ENCODE data around the gene TCN2.
"Not testable (repeated sequence)": the region's sequence is repeated elsewhere in the genome, so short reads cannot be mapped to it uniquely, and the experiment has no call there.

Gene TCN2

GRCh38 chr22:30611197-30611596 is 4.2 kb downstream of the TCN2 start:
- Histone ChIP-seq H3K36me3 (ENCODE audit: control insufficient read depth in 2 of 2, insufficient read depth in 2 of 2, low read length in 2 of 2) (peaks cover 4 to 13% of the 10 kb centered on the region in 2 donors), H3K9ac (ENCODE audit: low read length in 2 of 2) (no peak overlapping the region), H3K4me1 (ENCODE audit: control insufficient read depth, insufficient read depth, low read length) (peaks cover 16% of the 10 kb centered on the region), H3K4me3 (ENCODE audit: low read length in 2 of 2) (no peak overlapping the region), H3K27me3 (ENCODE audit: control insufficient read depth in 1 of 2, insufficient read depth in 2 of 2, low read length in 2 of 2) (no peaks in the 10 kb centered on the region), H3K27ac (ENCODE audit: low read length) (no peak overlapping the region), H3K9me3 (ENCODE audit: control insufficient read depth in 2 of 2, low read length in 2 of 2) (no peaks in the 10 kb centered on the region)

GRCh38 chr22:30612789-30613188 is 5.8 kb downstream of the TCN2 start:
- no peak overlapping the region for H3K4me3 ChIP-seq (ENCODE audit: low read length in 2 of 2)
- H3K36me3 ChIP-seq (ENCODE audit: control insufficient read depth in 2 of 2, insufficient read depth in 2 of 2, low read length in 2 of 2) = peaks cover 4 to 15% of the 10 kb centered on the region in 2 donors
- peaks cover 9% of the 10 kb centered on the region for H3K4me1 ChIP-seq (ENCODE audit: control insufficient read depth, insufficient read depth, low read length)
- H3K9me3 ChIP-seq (ENCODE audit: control insufficient read depth in 2 of 2, low read length in 2 of 2) = no peaks in the 10 kb centered on the region
- no peak overlapping the region for H3K9ac ChIP-seq (ENCODE audit: low read length in 2 of 2)
- no peak overlapping the region for H3K27ac ChIP-seq (ENCODE audit: low read length)
- H3K27me3 ChIP-seq (ENCODE audit: control insufficient read depth in 1 of 2, insufficient read depth in 2 of 2, low read length in 2 of 2) = no peaks in the 10 kb centered on the region

- Histone ChIP-seq H3K9ac (ENCODE audit: low read length in 2 of 2) (no peak overlapping the region), H3K9me3 (ENCODE audit: control insufficient read depth in 2 of 2, low read length in 2 of 2) (no peaks in the 10 kb centered on the region), H3K4me1 (ENCODE audit: control insufficient read depth, insufficient read depth, low read length) (peaks cover 6% of the 10 kb centered on the region), H3K27me3 (ENCODE audit: control insufficient read depth in 1 of 2, insufficient read depth in 2 of 2, low read length in 2 of 2) (no peaks in the 10 kb centered on the region), H3K36me3 (ENCODE audit: control insufficient read depth in 2 of 2, insufficient read depth in 2 of 2, low read length in 2 of 2) (peaks cover 4 to 20% of the 10 kb centered on the region in 2 donors), H3K27ac (ENCODE audit: low read length) (no peak overlapping the region), H3K4me3 (ENCODE audit: low read length in 2 of 2) (no peak overlapping the region)
Observed at GRCh38 chr22:30614268-30614667, 7.3 kb downstream of the TCN2 start.

- no peak overlapping the region for H3K9ac ChIP-seq (ENCODE audit: low read length in 2 of 2)
- peaks cover 4 to 20% of the 10 kb centered on the region in 2 donors for H3K36me3 ChIP-seq (ENCODE audit: control insufficient read depth in 2 of 2, insufficient read depth in 2 of 2, low read length in 2 of 2)
- H3K27ac ChIP-seq (ENCODE audit: low read length) = no peak overlapping the region
Observed at GRCh38 chr22:30614879-30615278, 7.9 kb downstream of the TCN2 start.

GRCh38 chr22:30615543-30615954 is 8.6 kb downstream of the TCN2 start:
- H3K27me3 ChIP-seq (ENCODE audit: control insufficient read depth in 1 of 2, insufficient read depth in 2 of 2, low read length in 2 of 2) = no peaks in the 10 kb centered on the region
- H3K9me3 ChIP-seq (ENCODE audit: control insufficient read depth in 2 of 2, low read length in 2 of 2) = no peaks in the 10 kb centered on the region
- H3K27ac ChIP-seq (ENCODE audit: low read length) = no peak overlapping the region
- H3K36me3 ChIP-seq (ENCODE audit: control insufficient read depth in 2 of 2, insufficient read depth in 2 of 2, low read length in 2 of 2) = peaks cover 4 to 20% of the 10 kb centered on the region in 2 donors
- no peaks in the 10 kb centered on the region for H3K4me1 ChIP-seq (ENCODE audit: control insufficient read depth, insufficient read depth, low read length)
- H3K9ac ChIP-seq (ENCODE audit: low read length in 2 of 2) = no peak overlapping the region
- H3K4me3 ChIP-seq (ENCODE audit: low read length in 2 of 2) = no peak overlapping the region

More at GRCh38 chr22:30614879-30615278, 7.9 kb downstream of the TCN2 start:
- H3K27me3 ChIP-seq (ENCODE audit: control insufficient read depth in 1 of 2, insufficient read depth in 2 of 2, low read length in 2 of 2) = no peaks in the 10 kb centered on the region
- H3K4me3 ChIP-seq (ENCODE audit: low read length in 2 of 2) = no peak overlapping the region
- H3K4me1 ChIP-seq (ENCODE audit: control insufficient read depth, insufficient read depth, low read length) = peaks cover 2% of the 10 kb centered on the region
- no peaks in the 10 kb centered on the region for H3K9me3 ChIP-seq (ENCODE audit: control insufficient read depth in 2 of 2, low read length in 2 of 2)

DNA sequence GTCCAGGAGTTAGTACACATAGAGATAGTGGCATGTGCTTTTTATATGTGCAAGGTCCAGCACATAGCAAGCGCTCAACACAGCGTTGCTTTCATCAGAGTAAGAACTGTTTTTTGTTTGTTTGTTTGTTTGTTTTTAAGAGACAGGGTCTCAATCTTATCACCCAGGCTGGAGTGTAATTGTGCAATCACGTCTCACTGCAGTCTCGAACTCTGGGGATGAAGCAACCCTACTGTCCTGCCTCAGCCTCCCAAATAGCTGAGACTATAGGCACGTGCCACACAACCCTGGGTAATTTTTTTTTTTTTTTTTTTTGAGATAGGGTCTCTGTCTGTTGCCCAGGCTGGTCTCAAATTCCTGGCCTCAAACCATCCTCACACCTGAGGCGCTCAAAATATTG is 10.8 kb downstream of the TCN2 start:
- no peak overlapping the region for H3K27ac ChIP-seq (ENCODE audit: low read length)
- peaks cover 0 to 17% of the 10 kb centered on the region in 2 donors for H3K36me3 ChIP-seq (ENCODE audit: control insufficient read depth in 2 of 2, insufficient read depth in 2 of 2, low read length in 2 of 2)
- H3K27me3 ChIP-seq (ENCODE audit: control insufficient read depth in 1 of 2, insufficient read depth in 2 of 2, low read length in 2 of 2) = no peaks in the 10 kb centered on the region
- H3K4me1 ChIP-seq (ENCODE audit: control insufficient read depth, insufficient read depth, low read length) = no peaks in the 10 kb centered on the region
- no peak overlapping the region for H3K4me3 ChIP-seq (ENCODE audit: low read length in 2 of 2)
- H3K9ac ChIP-seq (ENCODE audit: low read length in 2 of 2) = no peak overlapping the region
- no peaks in the 10 kb centered on the region for H3K9me3 ChIP-seq (ENCODE audit: control insufficient read depth in 2 of 2, low read length in 2 of 2)

DNA sequence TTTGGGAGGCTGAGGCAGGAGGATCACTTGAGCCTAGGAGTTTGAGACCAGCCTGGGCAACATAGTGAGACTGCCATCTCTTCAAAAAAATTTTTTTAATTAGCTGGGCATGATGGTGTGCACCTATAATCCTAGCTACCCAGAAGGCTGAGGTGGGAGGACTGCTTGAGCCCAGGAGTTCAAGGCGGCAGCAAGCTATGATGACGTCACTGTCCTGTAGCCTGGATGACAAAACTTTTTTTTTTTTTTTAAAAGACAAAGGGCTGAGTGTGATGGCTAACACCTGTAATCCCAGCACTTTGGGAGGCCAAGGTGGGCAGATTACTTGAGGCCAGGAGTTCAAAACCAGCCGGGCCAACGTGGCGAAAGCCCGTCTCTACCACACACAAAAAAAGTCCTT is 12.9 kb downstream of the TCN2 start:
- H3K36me3 ChIP-seq (ENCODE audit: control insufficient read depth in 2 of 2, insufficient read depth in 2 of 2, low read length in 2 of 2) = peaks cover 0 to 14% of the 10 kb centered on the region in 2 donors
- not testable (repeated sequence) for H3K27ac ChIP-seq (ENCODE audit: low read length); H3K9ac ChIP-seq (ENCODE audit: low read length in 2 of 2); H3K4me1 ChIP-seq (ENCODE audit: control insufficient read depth, insufficient read depth, low read length); H3K27me3 ChIP-seq (ENCODE audit: control insufficient read depth in 1 of 2, insufficient read depth in 2 of 2, low read length in 2 of 2); H3K4me3 ChIP-seq (ENCODE audit: low read length in 2 of 2); H3K9me3 ChIP-seq (ENCODE audit: control insufficient read depth in 2 of 2, low read length in 2 of 2)

GRCh38 chr22:30626413-30626812 is 19.4 kb downstream of the TCN2 start:
- Histone ChIP-seq H3K36me3 (ENCODE audit: control insufficient read depth in 2 of 2, insufficient read depth in 2 of 2, low read length in 2 of 2) (no peaks in the 10 kb centered on the region), H3K4me1 (ENCODE audit: control insufficient read depth, insufficient read depth, low read length) (no peaks in the 10 kb centered on the region), H3K9ac (ENCODE audit: low read length in 2 of 2) (no peak overlapping the region), H3K9me3 (ENCODE audit: control insufficient read depth in 2 of 2, low read length in 2 of 2) (no peaks in the 10 kb centered on the region), H3K27me3 (ENCODE audit: control insufficient read depth in 1 of 2, insufficient read depth in 2 of 2, low read length in 2 of 2) (no peaks in the 10 kb centered on the region), H3K27ac (ENCODE audit: low read length) (no peak overlapping the region), H3K4me3 (ENCODE audit: low read length in 2 of 2) (no peak overlapping the region)

- no peak overlapping the region for H3K27ac ChIP-seq (ENCODE audit: low read length)
- no peaks in the 10 kb centered on the region for H3K4me1 ChIP-seq (ENCODE audit: control insufficient read depth, insufficient read depth, low read length)
- H3K9me3 ChIP-seq (ENCODE audit: control insufficient read depth in 2 of 2, low read length in 2 of 2) = no peaks in the 10 kb centered on the region
- no peak overlapping the region for H3K9ac ChIP-seq (ENCODE audit: low read length in 2 of 2)
- H3K36me3 ChIP-seq (ENCODE audit: control insufficient read depth in 2 of 2, insufficient read depth in 2 of 2, low read length in 2 of 2) = no peaks in the 10 kb centered on the region
- no peaks in the 10 kb centered on the region for H3K27me3 ChIP-seq (ENCODE audit: control insufficient read depth in 1 of 2, insufficient read depth in 2 of 2, low read length in 2 of 2)
- H3K4me3 ChIP-seq (ENCODE audit: low read length in 2 of 2) = no peak overlapping the region
Observed at GRCh38 chr22:30627471-30627870, 20.5 kb downstream of the TCN2 start.

GRCh38 chr22:30628491-30628890 is 21.5 kb downstream of the TCN2 start:
- H3K4me1 ChIP-seq (ENCODE audit: control insufficient read depth, insufficient read depth, low read length) = no peaks in the 10 kb centered on the region
- H3K27ac ChIP-seq (ENCODE audit: low read length) = no peak overlapping the region
- H3K9ac ChIP-seq (ENCODE audit: low read length in 2 of 2) = no peak overlapping the region
- H3K27me3 ChIP-seq (ENCODE audit: control insufficient read depth in 1 of 2, insufficient read depth in 2 of 2, low read length in 2 of 2) = no peaks in the 10 kb centered on the region
- no peaks in the 10 kb centered on the region for H3K9me3 ChIP-seq (ENCODE audit: control insufficient read depth in 2 of 2, low read length in 2 of 2)
- H3K36me3 ChIP-seq (ENCODE audit: control insufficient read depth in 2 of 2, insufficient read depth in 2 of 2, low read length in 2 of 2) = no peaks in the 10 kb centered on the region
- no peak overlapping the region for H3K4me3 ChIP-seq (ENCODE audit: low read length in 2 of 2)

DNA sequence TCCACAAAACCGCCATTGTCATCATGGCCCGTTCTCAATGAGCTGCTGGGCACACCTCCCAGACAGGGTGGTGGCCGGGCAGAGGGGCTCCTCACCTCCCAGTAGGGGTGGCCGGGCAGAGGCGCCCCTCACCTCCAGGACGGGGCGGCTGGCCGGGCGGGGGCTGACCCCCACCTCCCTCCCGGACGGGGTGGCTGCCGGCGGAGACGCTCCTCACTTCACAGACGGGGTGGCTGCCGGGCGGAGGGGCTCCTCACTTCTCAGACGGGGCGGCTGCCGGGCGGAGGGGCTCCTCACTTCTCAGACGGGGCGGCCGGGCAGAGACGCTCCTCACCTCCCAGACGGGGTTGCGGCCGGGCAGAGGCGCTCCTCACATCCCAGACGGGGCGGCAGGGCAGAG is 24.5 kb downstream of the TCN2 start:
- not testable (repeated sequence) for H3K36me3 ChIP-seq (ENCODE audit: control insufficient read depth in 2 of 2, insufficient read depth in 2 of 2, low read length in 2 of 2); H3K9me3 ChIP-seq (ENCODE audit: control insufficient read depth in 2 of 2, low read length in 2 of 2)

More for the DNA sequence above, 24.5 kb downstream of the TCN2 start:
- H3K4me1 ChIP-seq (ENCODE audit: control insufficient read depth, insufficient read depth, low read length) = peaks cover 19% of the 10 kb centered on the region
- H3K4me3 ChIP-seq (ENCODE audit: low read length in 2 of 2); H3K27me3 ChIP-seq (ENCODE audit: control insufficient read depth in 1 of 2, insufficient read depth in 2 of 2, low read length in 2 of 2); H3K27ac ChIP-seq (ENCODE audit: low read length); H3K9ac ChIP-seq (ENCODE audit: low read length in 2 of 2): not testable (repeated sequence)

Data from stomach smooth muscle (tissue), 2 donors.